ENCODE results near the gene ITGA5. TPM values are rescaled to one million over a fixed set of nuclear protein-coding genes. Genes with fewer than 3 reads are reported as not detected.

The ITGA5 gene
- total and polyA plus RNA-seq, 9 of the 15 experiments (the other 6 are each of a cell fraction or from before 2014, with no cell fraction given), result 9.1 to 82.1 (median 47.4) TPM

- TF ChIP-seq CBX5 (IDR thresholded peaks at IDR 0.05; ENCODE audit: borderline replicate concordance, low read depth), result 0 out of 2 replicates have a peak, but pooled peaks have one; percentile 23
- peak; percentile 99 for TF ChIP-seq MBD2 (IDR thresholded peaks at IDR 0.05; ENCODE audit: borderline replicate concordance, low read depth)
- peak; percentile 62 for TF ChIP-seq ETV5 (CRISPR knock-in tag; IDR thresholded peaks at IDR 0.05; ENCODE audit: low read depth)
- TF ChIP-seq GATAD2A (IDR thresholded peaks at IDR 0.05), result peak; percentile 67; the same call in 1 of the 2 replicates
- peak; percentile 68 for TF ChIP-seq AFF4 (CRISPR knock-in tag; IDR thresholded peaks at IDR 0.05)
- peak; percentile 91 for TF ChIP-seq PRDM10 (IDR thresholded peaks at IDR 0.05; ENCODE audit: partially characterized antibody)
- TF ChIP-seq ZNF165 (CRISPR knock-in tag; IDR thresholded peaks at IDR 0.05; ENCODE audit: borderline replicate concordance), result no peak
- TF ChIP-seq XRCC5 (IDR thresholded peaks at IDR 0.05; ENCODE audit: low read depth, low read length), result peak; percentile 88
- TF ChIP-seq DPF2 (IDR thresholded peaks at IDR 0.05), result peak; percentile 95
- TF ChIP-seq LEF1 (IDR thresholded peaks at IDR 0.05), result peak; percentile 100
- TF ChIP-seq AFF1 (IDR thresholded peaks at IDR 0.05; ENCODE audit: low read depth in 1 of 2, partially characterized antibody in 2 of 2), result peak; percentile 71 to 73
- TF ChIP-seq ETV1 (tag; conservative IDR thresholded peaks at IDR 0.05; ENCODE audit: low read depth), result 0 out of 2 replicates have a peak, but pooled peaks have one; percentile 6
- peak; percentile 98 for TF ChIP-seq ARHGAP35 (IDR thresholded peaks at IDR 0.05; ENCODE audit: partially characterized antibody)
- peak; percentile 21; the same call in 1 of the 2 replicates for TF ChIP-seq NR2C1 (IDR thresholded peaks at IDR 0.05)
- TF ChIP-seq NR2C1 (tag; IDR thresholded peaks at IDR 0.05), result no peak
- no peak for TF ChIP-seq POU5F1 (IDR thresholded peaks at IDR 0.05; ENCODE audit: borderline replicate concordance, low read depth, low read length, partially characterized antibody)
- TF ChIP-seq MAFF (IDR thresholded peaks at IDR 0.05; ENCODE audit: low read length), result no peak
These were observed 59.9 kb downstream of the ITGA5 start (continued) for GRCh38 chr12:54358945-54359761.
